ENCODE measurements around the gene CTTN. TPM values are rescaled to one million over a fixed set of nuclear protein-coding genes. Genes with fewer than 3 reads are reported as not detected.

Gene CTTN
- total and polyA plus RNA-seq, 8 donors, result 162 to 242 (median 198) TPM

- H3K27me3 ChIP-seq, result no peaks in the 10 kb centered on the region
- DNase-seq (peak in 2 of 4 donors; percentile 76 to 85), ATAC-seq (peak; percentile 78)
- no peak overlapping the region for H3K4me3 ChIP-seq
- peak overlapping the region; percentile 65 to 79 for H3K27ac ChIP-seq
- no peaks in the 10 kb centered on the region for H3K9me3 ChIP-seq
- intact Hi-C loops (cut with DNase I), result no loop called here
- TF ChIP-seq, protein P1, sequence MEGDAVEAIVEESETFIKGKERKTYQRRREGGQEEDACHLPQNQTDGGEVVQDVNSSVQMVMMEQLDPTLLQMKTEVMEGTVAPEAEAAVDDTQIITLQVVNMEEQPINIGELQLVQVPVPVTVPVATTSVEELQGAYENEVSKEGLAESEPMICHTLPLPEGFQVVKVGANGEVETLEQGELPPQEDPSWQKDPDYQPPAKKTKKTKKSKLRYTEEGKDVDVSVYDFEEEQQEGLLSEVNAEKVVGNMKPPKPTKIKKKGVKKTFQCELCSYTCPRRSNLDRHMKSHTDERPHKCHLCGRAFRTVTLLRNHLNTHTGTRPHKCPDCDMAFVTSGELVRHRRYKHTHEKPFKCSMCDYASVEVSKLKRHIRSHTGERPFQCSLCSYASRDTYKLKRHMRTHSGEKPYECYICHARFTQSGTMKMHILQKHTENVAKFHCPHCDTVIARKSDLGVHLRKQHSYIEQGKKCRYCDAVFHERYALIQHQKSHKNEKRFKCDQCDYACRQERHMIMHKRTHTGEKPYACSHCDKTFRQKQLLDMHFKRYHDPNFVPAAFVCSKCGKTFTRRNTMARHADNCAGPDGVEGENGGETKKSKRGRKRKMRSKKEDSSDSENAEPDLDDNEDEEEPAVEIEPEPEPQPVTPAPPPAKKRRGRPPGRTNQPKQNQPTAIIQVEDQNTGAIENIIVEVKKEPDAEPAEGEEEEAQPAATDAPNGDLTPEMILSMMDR (IDR thresholded peaks at IDR 0.05), result no peak
- no peaks in the 10 kb centered on the region for H3K36me3 ChIP-seq
- H3K4me1 ChIP-seq, result peaks cover 4 to 6% of the 10 kb centered on the region in 2 donors
Observed at GRCh38 chr11:70481625-70482528, 83.5 kb downstream of the CTTN start.

DNA sequence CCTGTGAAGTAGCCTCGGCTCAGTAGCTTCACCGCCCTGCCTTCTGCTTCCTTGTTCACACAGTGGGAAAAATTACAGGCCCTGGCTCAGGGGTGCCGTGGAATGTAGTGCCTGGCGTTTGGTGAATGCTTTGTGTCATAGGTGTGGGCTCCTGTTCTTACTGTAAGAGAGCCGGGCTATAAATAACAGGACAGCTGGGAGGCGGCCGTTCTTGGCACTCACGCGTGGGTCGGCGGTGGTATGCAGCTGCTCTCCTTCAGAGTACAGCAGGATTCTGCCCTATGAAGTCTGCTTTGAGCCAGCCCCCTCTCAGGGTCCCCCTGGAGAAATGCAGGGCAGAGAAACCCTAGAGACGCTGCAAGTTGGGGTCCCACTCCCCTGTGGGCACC lies 84.2 kb downstream of the CTTN start:
- TF ChIP-seq, protein P1 (IDR thresholded peaks at IDR 0.05), result no peak
- ATAC-seq (peak; percentile 51), DNase-seq (peak in 3 of 4 donors; percentile 13 to 49 (median 46))
- Histone ChIP-seq H3K4me1 (peaks cover 4 to 6% of the 10 kb centered on the region in 2 donors), H3K27me3 (no peaks in the 10 kb centered on the region), H3K4me3 (no peak overlapping the region), H3K9me3 (no peaks in the 10 kb centered on the region), H3K36me3 (no peaks in the 10 kb centered on the region), H3K27ac (peak overlapping the region; percentile 65 to 79)
- intact Hi-C loops (cut with DNase I), result no loop called here

GRCh38 chr11:70483077-70483861 lies 84.9 kb downstream of the CTTN start:
- TF ChIP-seq, protein P1 (IDR thresholded peaks at IDR 0.05), result peak in 1 of 2 donors; percentile 15
- ATAC-seq, result peak; percentile 83
- intact Hi-C loops (cut with DNase I), result no loop called here
- H3K36me3 ChIP-seq, result no peaks in the 10 kb centered on the region
- no peaks in the 10 kb centered on the region for H3K27me3 ChIP-seq
- no peak overlapping the region for H3K4me3 ChIP-seq
- H3K9me3 ChIP-seq, result no peaks in the 10 kb centered on the region
- peak in 3 of 4 donors; percentile 69 to 83 (median 78) for DNase-seq
- peaks cover 4 to 6% of the 10 kb centered on the region in 2 donors for H3K4me1 ChIP-seq
- peak overlapping the region; percentile 65 to 79 for H3K27ac ChIP-seq

- Histone ChIP-seq H3K36me3 (no peaks in the 10 kb centered on the region), H3K27me3 (no peaks in the 10 kb centered on the region), H3K4me1 (peaks cover 4 to 6% of the 10 kb centered on the region in 2 donors), H3K4me3 (no peak overlapping the region), H3K27ac (peak overlapping the region in 1 of 2 donors; percentile 79), H3K9me3 (no peaks in the 10 kb centered on the region)
- TF ChIP-seq, protein P1 (IDR thresholded peaks at IDR 0.05), result no peak
- intact Hi-C loops (cut with DNase I), result no loop called here
- ATAC-seq (no peak), DNase-seq (no peak)
Observed at GRCh38 chr11:70483917-70484316, 85.6 kb downstream of the CTTN start.
